RKO (cell line): ENCODE measurements around the gene SYS1.

Source experiments
- DNase-seq: peaks from one replicate; pipeline ENCODE4 v3.0.0-alpha.2; 2016; ENCODE audit warnings: low spot score

The SYS1 gene

GRCh38 chr20:45415822-45416637 lies 53.1 kb downstream of the SYS1 start, which contains the start of gene PIGT:
Gene PIGT, plus strand, starts transcription at chr20:45416141. Its CDS starts 16 bp downstream, at chr20:45416157.
- DNase-seq, result peak; percentile 93

- no peak for DNase-seq
These were observed 54.0 kb downstream of the SYS1 start for GRCh38 chr20:45416917-45417316.
